CD4-positive, alpha-beta T cell (primary cell): ENCODE results near the gene PGRMC2. TPM values are rescaled to one million over a fixed set of nuclear protein-coding genes. Genes with fewer than 3 reads are reported as not detected.

Experiments
- ATAC-seq: fragments of 200-7000 bp; cut with Tn5 transposase; one replicate; pipeline ENCODE4 v1.10.0; 2022; ENCODE audit warnings: mild to moderate bottlenecking; ENCODE audit not compliant: poor library complexity
- CTCF ChIA-PET: fragments of 350-600 bp; sonication (Branson Sonifier 250); formaldehyde crosslinking; loops from one replicate; lab custom pipeline; 2021; ENCODE audit warnings: antibody characterized with exemption, inconsistent platforms; lab: Charles Lee
- POLR2A ChIA-PET: fragments of 350-600 bp; sonication (Branson Sonifier 250); formaldehyde crosslinking; loops from one replicate; lab custom pipeline; 2021; ENCODE audit warnings: antibody characterized with exemption, inconsistent platforms; lab: Charles Lee
- DNase-seq, 14 experiments: peaks; one replicate each; pipeline ENCODE4 v3.0.0-alpha.2; 2013 to 2020; ENCODE audit warnings: mixed read lengths in 2 of 14
- H3K27ac ChIP-seq, 2 donors: one replicate each; pipeline versions ENCODE4 v1.5.1 to v1.7.0; 2013; ENCODE audit warnings: low read length in 2 of 2, low read depth in 1 of 2, mild to moderate bottlenecking in 1 of 2
- H3K27me3 ChIP-seq, 2 experiments: 1 replicate in 1 of 2; 2 replicates in 1 of 2; pipeline versions ENCODE4 v1.6.1 to v1.7.0; 2013; ENCODE audit warnings: low read length in 2 of 2, control low read depth in 1 of 2, mild to moderate bottlenecking in 1 of 2, moderate library complexity in 1 of 2; ENCODE audit not compliant: insufficient read depth in 2 of 2, control insufficient read depth in 1 of 2
- H3K36me3 ChIP-seq: one replicate; pipeline ENCODE4 v1.6.1; 2013; ENCODE audit warnings: low read length, control low read depth; ENCODE audit not compliant: insufficient read depth
- H3K4me1 ChIP-seq: one replicate; pipeline ENCODE4 v1.6.1; 2013; ENCODE audit warnings: low read length, control low read depth; ENCODE audit not compliant: insufficient read depth
- H3K4me3 ChIP-seq: one replicate; pipeline ENCODE4 v1.5.1; 2013; ENCODE audit warnings: mild to moderate bottlenecking, low read length, moderate library complexity
- H3K9me3 ChIP-seq, 2 experiments: 1 replicate in 1 of 2; 2 replicates in 1 of 2; pipeline versions ENCODE4 v1.6.1 to v1.7.0; 2013; ENCODE audit warnings: low read length in 2 of 2, mild to moderate bottlenecking in 2 of 2, control low read depth in 1 of 2, moderate library complexity in 1 of 2; ENCODE audit not compliant: control insufficient read depth in 1 of 2, insufficient read depth in 1 of 2
- H3K27ac Mint-ChIP-seq: one replicate; pipeline ENCODE4 v1.8.0; 2020; ENCODE audit warnings: mixed read lengths
- H3K27me3 Mint-ChIP-seq: one replicate; pipeline ENCODE4 v1.8.0; 2021; ENCODE audit warnings: mixed read lengths
- H3K36me3 Mint-ChIP-seq: one replicate; pipeline ENCODE4 v1.8.0; 2021; ENCODE audit warnings: low read depth, mixed read lengths
- H3K4me1 Mint-ChIP-seq: one replicate; pipeline ENCODE4 v1.8.0; 2021; ENCODE audit warnings: low read depth, mixed read lengths
- H3K4me3 Mint-ChIP-seq: one replicate; pipeline ENCODE4 v1.8.0; 2020; ENCODE audit warnings: mild to moderate bottlenecking, mixed read lengths
- H3K9me3 Mint-ChIP-seq: one replicate; pipeline ENCODE4 v1.8.0; 2020; ENCODE audit warnings: mixed read lengths
- intact Hi-C, 2 experiments: fragments of 100-400 bp; cut with DNase I in 1 of 2; cut with micrococcal nuclease in 1 of 2; formaldehyde crosslinking; loops; one replicate each; pipeline versions ENCODE4 v1.15.1 to v1.9.0; 2023 to 2025; cut with DNase I, micrococcal nuclease
- total RNA-seq, 174 experiments: library from RNA in 2 of 174; stranded (reverse) in 2 of 174; gene quantifications; one replicate each; pipeline ENCODE4 v1.2.3 and lab custom pipeline; 2021 to 2026
- TF ChIP-seq, protein P1 (sequence below): fragments of 200-600 bp; IDR thresholded peaks from one replicate; pipeline ENCODE4 v1.8.0; 2022; ENCODE audit warnings: antibody characterized with exemption, mild to moderate bottlenecking

Gene PGRMC2
- total RNA-seq, 2 experiments from 2014 or later = 92.8 to 99.9 TPM

DNA sequence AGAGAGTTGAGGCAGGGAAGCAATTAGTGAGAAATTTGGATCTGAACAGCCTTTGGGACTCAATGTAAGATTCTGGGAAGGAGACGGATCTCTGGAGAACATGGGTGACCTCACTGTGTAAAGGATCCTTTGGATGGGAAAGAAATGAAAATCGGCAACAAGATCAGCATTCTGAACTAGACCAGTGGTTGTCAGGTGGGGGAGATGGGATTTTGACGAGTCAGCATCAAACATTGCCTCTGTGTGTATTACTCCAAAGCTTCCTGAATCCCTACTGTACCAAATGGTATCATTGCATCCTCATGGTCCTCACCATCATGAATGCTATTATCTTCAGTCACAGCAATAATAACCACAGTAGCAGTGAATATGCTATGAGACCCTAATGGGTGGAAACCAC lies 52.8 kb downstream of the PGRMC2 start:
- Mint-ChIP-seq H3K36me3 (no peaks in the 10 kb centered on the region), H3K4me1 (no peaks in the 10 kb centered on the region), H3K9me3 (no peaks in the 10 kb centered on the region), H3K27ac (no peak overlapping the region), H3K27me3 (peaks cover 5% of the 10 kb centered on the region), H3K4me3 (no peak overlapping the region)
- Histone ChIP-seq H3K27ac (no peak overlapping the region), H3K27me3 (no peaks in the 10 kb centered on the region), H3K9me3 (no peaks in the 10 kb centered on the region), H3K4me3 (no peak overlapping the region), H3K36me3 (no peaks in the 10 kb centered on the region), H3K4me1 (no peaks in the 10 kb centered on the region)
- ATAC-seq (no peak), DNase-seq (no peak)
- TF ChIP-seq, protein P1, sequence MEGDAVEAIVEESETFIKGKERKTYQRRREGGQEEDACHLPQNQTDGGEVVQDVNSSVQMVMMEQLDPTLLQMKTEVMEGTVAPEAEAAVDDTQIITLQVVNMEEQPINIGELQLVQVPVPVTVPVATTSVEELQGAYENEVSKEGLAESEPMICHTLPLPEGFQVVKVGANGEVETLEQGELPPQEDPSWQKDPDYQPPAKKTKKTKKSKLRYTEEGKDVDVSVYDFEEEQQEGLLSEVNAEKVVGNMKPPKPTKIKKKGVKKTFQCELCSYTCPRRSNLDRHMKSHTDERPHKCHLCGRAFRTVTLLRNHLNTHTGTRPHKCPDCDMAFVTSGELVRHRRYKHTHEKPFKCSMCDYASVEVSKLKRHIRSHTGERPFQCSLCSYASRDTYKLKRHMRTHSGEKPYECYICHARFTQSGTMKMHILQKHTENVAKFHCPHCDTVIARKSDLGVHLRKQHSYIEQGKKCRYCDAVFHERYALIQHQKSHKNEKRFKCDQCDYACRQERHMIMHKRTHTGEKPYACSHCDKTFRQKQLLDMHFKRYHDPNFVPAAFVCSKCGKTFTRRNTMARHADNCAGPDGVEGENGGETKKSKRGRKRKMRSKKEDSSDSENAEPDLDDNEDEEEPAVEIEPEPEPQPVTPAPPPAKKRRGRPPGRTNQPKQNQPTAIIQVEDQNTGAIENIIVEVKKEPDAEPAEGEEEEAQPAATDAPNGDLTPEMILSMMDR = no peak
- ChIA-PET CTCF (no interaction called here), POLR2A (no interaction called here)
- intact Hi-C loops = no loop called here

DNA sequence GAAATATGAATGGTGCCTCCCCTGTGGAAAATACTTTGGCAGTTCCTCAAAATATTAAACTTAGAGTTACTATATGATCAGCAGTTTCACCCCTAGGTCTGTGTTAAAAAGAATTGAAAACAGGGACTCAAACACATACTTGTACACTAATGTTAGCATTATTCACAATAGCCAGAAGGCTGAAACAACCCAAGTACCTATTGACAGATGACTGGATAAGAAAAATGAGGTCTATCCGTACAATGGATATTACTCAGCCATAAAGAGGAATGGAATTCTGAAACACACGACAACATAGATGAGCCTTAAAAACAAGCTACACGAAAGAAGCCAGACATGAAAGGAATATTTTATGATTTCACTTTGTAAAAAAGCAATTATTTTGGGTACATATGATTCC lies 54.9 kb downstream of the PGRMC2 start:
- H3K9me3 ChIP-seq = no peaks in the 10 kb centered on the region
- TF ChIP-seq, protein P1 = no peak
- CTCF ChIA-PET = no interaction called here
- Mint-ChIP-seq H3K27me3 (peaks cover 4% of the 10 kb centered on the region), H3K9me3 (no peaks in the 10 kb centered on the region), H3K4me1 (no peaks in the 10 kb centered on the region), H3K4me3 (no peak overlapping the region), H3K36me3 (no peaks in the 10 kb centered on the region), H3K27ac (no peak overlapping the region)
- no peak overlapping the region for H3K4me3 ChIP-seq
- POLR2A ChIA-PET = no interaction called here
- intact Hi-C loops = no loop called here
- no peak for DNase-seq
- no peak overlapping the region for H3K27ac ChIP-seq
- H3K27me3 ChIP-seq = no peaks in the 10 kb centered on the region
- no peak for ATAC-seq
- no peaks in the 10 kb centered on the region for H3K4me1 ChIP-seq
- no peaks in the 10 kb centered on the region for H3K36me3 ChIP-seq

DNA sequence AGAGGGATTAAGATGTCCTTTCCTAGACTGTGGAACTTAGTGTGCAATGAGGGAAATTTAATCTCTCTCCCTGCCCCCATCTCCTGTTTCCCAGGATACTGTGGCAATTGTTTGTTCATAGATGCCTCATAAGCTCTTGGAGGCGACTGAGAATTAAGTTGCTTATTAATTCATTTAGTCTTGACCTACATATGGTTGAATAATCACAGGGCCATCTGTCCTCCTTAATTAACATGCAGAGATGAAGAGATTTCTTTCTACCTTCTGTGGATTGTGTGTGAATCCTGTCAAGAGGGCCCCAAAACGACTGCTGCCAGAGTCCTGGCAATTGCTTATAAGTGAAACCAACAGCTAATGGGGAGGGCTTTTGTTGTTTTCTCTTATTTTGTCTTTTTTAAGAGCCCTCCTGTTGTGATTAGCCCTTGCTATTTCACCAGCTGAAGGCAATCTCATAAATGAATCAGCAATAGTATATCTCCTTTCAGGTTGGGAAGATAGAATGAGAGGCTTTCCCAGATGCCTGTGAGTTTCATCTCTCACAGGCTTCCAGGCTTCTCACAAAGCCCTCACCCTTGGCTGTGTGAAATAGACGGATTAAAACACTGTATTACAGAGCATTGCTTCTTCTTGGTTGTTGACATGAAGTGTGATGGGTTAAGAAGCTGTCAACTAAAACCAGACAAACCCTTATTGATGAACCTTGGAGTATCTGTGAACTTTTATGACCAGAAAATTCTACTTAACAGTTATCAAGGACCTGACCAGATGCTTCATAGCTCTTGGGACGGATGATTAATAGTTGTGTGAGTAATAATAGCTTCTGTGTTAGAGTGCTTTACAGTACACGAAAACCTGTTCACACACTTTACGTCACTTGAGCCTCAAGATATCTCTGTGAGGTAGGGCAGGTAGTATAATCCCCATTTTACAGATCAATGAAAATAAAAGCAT lies 58.5 kb downstream of the PGRMC2 start:
- Histone ChIP-seq H3K27me3 (no peaks in the 10 kb centered on the region), H3K27ac (no peak overlapping the region), H3K4me1 (no peaks in the 10 kb centered on the region), H3K36me3 (no peaks in the 10 kb centered on the region), H3K4me3 (no peak overlapping the region), H3K9me3 (no peaks in the 10 kb centered on the region)
- no peaks in the 10 kb centered on the region for H3K36me3 Mint-ChIP-seq
- intact Hi-C loops = no loop called here
- ATAC-seq (no peak), DNase-seq (no peak)
- no peak overlapping the region for H3K4me3 Mint-ChIP-seq
- TF ChIP-seq, protein P1 = no peak
- no peaks in the 10 kb centered on the region for H3K27me3 Mint-ChIP-seq
- no peak overlapping the region for H3K27ac Mint-ChIP-seq
- H3K9me3 Mint-ChIP-seq = no peaks in the 10 kb centered on the region
- ChIA-PET CTCF (interaction anchor here (0.6 kb wide), 1 partner anchor 32 kb away, joined by 3 read pairs; no protein-coding TSS in a partner anchor), POLR2A (no interaction called here)
- H3K4me1 Mint-ChIP-seq = no peaks in the 10 kb centered on the region
